ENCODE results near the gene KLHL29. TPM values are rescaled to one million over a fixed set of nuclear protein-coding genes. Genes with fewer than 3 reads are reported as not detected.

KLHL29 gene
- total RNA-seq, 1 experiment from 2014 or later, result 7.7 TPM

DNA sequence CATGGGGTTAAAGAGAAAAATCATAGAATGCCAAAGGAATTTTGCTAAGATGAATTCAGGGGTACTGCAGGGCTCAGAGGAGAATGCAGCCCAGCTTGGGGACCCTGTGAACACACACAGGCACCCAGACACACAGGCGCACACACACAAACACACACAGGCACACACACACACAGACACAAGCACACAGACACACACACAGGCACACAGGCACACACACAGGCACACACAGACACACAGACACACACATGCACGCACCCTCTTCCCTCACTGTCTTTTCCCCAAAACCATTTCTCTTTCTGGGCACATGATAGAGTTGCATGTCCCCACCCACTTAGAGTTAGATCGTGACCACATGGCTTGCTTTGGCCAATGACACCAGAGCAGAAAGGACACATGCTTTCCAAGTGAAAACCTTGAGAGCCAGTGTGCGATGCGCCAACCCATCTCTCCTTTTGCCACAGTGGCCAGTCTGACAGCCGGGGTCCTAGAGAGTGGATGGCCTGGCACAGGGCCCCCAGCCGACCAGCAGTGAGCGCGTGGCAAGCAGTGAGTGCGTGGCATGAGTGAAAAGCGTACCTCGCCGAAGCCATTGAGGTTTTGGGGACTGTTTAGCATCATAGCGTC, 163.3 kb downstream of the KLHL29 start:
- ChIA-PET CTCF (no interaction called here), POLR2A (no interaction called here)
- no TSS peak for BruUV-seq (replicated peaks)
- Histone ChIP-seq H3K9me3 (ENCODE audit: control insufficient read depth, insufficient read depth, low read depth, low read length) (no peaks in the 10 kb centered on the region), H3K4me3 (ENCODE audit: low read depth in 2 of 2, low read length in 2 of 2) (no peak overlapping the region), H3K4me1 (ENCODE audit: control insufficient read depth, insufficient read depth, low read length) (peaks cover 17% of the 10 kb centered on the region), H3K27ac (ENCODE audit: low read length) (peak overlapping the region; percentile 34; the same call in 1 of the 2 replicates), H3K27me3 (ENCODE audit: control insufficient read depth, insufficient read depth, low read length) (no peaks in the 10 kb centered on the region), H3K36me3 (ENCODE audit: control insufficient read depth, insufficient read depth, low read length) (no peaks in the 10 kb centered on the region)
- DNase-seq (ENCODE audit: low read depth, low spot score), result no peak
- intact Hi-C loops (cut with micrococcal nuclease; ENCODE audit: unreplicated experiment) (no loop called here), in situ Hi-C loops (cut with HindIII; ENCODE audit: low pct_unique_long_range_greater_than_20kb, low sequenced_read_pairs) (no loop called here)
- TF ChIP-seq, protein P1, sequence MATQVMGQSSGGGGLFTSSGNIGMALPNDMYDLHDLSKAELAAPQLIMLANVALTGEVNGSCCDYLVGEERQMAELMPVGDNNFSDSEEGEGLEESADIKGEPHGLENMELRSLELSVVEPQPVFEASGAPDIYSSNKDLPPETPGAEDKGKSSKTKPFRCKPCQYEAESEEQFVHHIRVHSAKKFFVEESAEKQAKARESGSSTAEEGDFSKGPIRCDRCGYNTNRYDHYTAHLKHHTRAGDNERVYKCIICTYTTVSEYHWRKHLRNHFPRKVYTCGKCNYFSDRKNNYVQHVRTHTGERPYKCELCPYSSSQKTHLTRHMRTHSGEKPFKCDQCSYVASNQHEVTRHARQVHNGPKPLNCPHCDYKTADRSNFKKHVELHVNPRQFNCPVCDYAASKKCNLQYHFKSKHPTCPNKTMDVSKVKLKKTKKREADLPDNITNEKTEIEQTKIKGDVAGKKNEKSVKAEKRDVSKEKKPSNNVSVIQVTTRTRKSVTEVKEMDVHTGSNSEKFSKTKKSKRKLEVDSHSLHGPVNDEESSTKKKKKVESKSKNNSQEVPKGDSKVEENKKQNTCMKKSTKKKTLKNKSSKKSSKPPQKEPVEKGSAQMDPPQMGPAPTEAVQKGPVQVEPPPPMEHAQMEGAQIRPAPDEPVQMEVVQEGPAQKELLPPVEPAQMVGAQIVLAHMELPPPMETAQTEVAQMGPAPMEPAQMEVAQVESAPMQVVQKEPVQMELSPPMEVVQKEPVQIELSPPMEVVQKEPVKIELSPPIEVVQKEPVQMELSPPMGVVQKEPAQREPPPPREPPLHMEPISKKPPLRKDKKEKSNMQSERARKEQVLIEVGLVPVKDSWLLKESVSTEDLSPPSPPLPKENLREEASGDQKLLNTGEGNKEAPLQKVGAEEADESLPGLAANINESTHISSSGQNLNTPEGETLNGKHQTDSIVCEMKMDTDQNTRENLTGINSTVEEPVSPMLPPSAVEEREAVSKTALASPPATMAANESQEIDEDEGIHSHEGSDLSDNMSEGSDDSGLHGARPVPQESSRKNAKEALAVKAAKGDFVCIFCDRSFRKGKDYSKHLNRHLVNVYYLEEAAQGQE (IDR thresholded peaks at IDR 0.05; ENCODE audit: insufficient read depth in 1 of 2, low read depth in 2 of 2, low read length in 1 of 2), result no peak
- TF ChIP-seq SIN3A (IDR thresholded peaks at IDR 0.05; ENCODE audit: borderline replicate concordance, insufficient read depth, low read depth, low read length), result no peak
- TF ChIP-seq POLR2AphosphoS5 (IDR thresholded peaks at IDR 0.05; ENCODE audit: low read depth, low read length), result no peak
- TF ChIP-seq TCF7L2 (IDR thresholded peaks at IDR 0.05; ENCODE audit: low read depth, low read length), result no peak
- TF ChIP-seq, protein P2, sequence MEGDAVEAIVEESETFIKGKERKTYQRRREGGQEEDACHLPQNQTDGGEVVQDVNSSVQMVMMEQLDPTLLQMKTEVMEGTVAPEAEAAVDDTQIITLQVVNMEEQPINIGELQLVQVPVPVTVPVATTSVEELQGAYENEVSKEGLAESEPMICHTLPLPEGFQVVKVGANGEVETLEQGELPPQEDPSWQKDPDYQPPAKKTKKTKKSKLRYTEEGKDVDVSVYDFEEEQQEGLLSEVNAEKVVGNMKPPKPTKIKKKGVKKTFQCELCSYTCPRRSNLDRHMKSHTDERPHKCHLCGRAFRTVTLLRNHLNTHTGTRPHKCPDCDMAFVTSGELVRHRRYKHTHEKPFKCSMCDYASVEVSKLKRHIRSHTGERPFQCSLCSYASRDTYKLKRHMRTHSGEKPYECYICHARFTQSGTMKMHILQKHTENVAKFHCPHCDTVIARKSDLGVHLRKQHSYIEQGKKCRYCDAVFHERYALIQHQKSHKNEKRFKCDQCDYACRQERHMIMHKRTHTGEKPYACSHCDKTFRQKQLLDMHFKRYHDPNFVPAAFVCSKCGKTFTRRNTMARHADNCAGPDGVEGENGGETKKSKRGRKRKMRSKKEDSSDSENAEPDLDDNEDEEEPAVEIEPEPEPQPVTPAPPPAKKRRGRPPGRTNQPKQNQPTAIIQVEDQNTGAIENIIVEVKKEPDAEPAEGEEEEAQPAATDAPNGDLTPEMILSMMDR (IDR thresholded peaks at IDR 0.05), result no peak
- no peak for ATAC-seq

DNA sequence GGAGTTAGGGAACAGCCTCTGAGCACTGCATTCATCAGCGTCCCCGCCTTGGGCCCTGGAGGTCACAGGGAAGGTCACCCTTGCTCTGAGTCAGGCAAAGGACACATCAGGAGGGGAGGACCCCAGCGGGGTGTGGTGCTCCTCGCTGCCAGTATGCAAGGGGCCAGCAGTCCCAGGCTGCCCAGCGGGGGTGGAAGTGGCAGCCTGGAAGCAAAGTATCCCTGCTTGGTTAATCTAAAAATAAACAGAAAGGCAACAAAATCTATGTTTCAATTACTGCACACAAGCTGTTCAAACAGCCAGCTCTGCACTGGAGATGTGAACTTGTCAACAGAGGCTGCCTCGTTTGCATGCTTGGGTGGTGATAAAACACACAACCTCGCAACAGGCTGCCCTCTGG, 164.1 kb downstream of the KLHL29 start:
- peaks cover 17% of the 10 kb centered on the region for H3K4me1 ChIP-seq (ENCODE audit: control insufficient read depth, insufficient read depth, low read length)
- DNase-seq (ENCODE audit: low read depth, low spot score) (no peak), ATAC-seq (peak; percentile 47; the same call in 1 of the 2 replicates)
- ChIA-PET POLR2A (no interaction called here), CTCF (interaction anchor here (0.6 kb wide), 1 partner anchor 107 kb away, joined by 3 read pairs; no protein-coding TSS in a partner anchor)
- H3K27me3 ChIP-seq (ENCODE audit: control insufficient read depth, insufficient read depth, low read length), result no peaks in the 10 kb centered on the region
- H3K27ac ChIP-seq (ENCODE audit: low read length), result 0 out of 2 replicates have a peak overlapping the region, but pooled peaks have one; percentile 34
- intact Hi-C loops (cut with micrococcal nuclease; ENCODE audit: unreplicated experiment) (no loop called here), in situ Hi-C loops (cut with HindIII; ENCODE audit: low pct_unique_long_range_greater_than_20kb, low sequenced_read_pairs) (no loop called here)
- no peaks in the 10 kb centered on the region for H3K9me3 ChIP-seq (ENCODE audit: control insufficient read depth, insufficient read depth, low read depth, low read length)
- H3K36me3 ChIP-seq (ENCODE audit: control insufficient read depth, insufficient read depth, low read length), result no peaks in the 10 kb centered on the region
- no peak overlapping the region for H3K4me3 ChIP-seq (ENCODE audit: low read depth in 2 of 2, low read length in 2 of 2)
- no TSS peak for BruUV-seq (replicated peaks)
- TF ChIP-seq POLR2AphosphoS5 (IDR thresholded peaks at IDR 0.05; ENCODE audit: low read depth, low read length), result no peak
- TF ChIP-seq, protein P1 (IDR thresholded peaks at IDR 0.05; ENCODE audit: insufficient read depth in 1 of 2, low read depth in 2 of 2, low read length in 1 of 2), result no peak
- TF ChIP-seq, protein P2 (IDR thresholded peaks at IDR 0.05), result no peak
- no peak for TF ChIP-seq SIN3A (IDR thresholded peaks at IDR 0.05; ENCODE audit: borderline replicate concordance, insufficient read depth, low read depth, low read length)
- no peak for TF ChIP-seq TCF7L2 (IDR thresholded peaks at IDR 0.05; ENCODE audit: low read depth, low read length)

Measured in Panc1 (cell line).